HepG2 (cell line): Measurements from ENCODE around the gene AAR2. TPM values are rescaled to one million over a fixed set of nuclear protein-coding genes. Genes with fewer than 3 reads are reported as not detected.
A peak's percentile ranks its signal among the peaks of the same experiment; 100 is the strongest.

ENCODE experiments used
- EZH2 ChIP-seq: conservative IDR thresholded peaks from 2 replicates; pipeline ENCODE4 v1.6.1; 2012; ENCODE audit warnings: mild to moderate bottlenecking, low read depth, low read length, moderate library complexity
- FOXC1 ChIP-seq: sonication (generic); formaldehyde crosslinking; IDR thresholded peaks from 2 replicates; pipeline ENCODE4 v1.8.0; 2022; ENCODE audit warnings: mild to moderate bottlenecking, missing genetic modification reagents, borderline replicate concordance
- FOXJ3 ChIP-seq: sonication (generic); formaldehyde crosslinking; IDR thresholded peaks from 2 replicates; pipeline ENCODE4 v1.4.0; 2020; ENCODE audit warnings: missing genetic modification reagents, mild to moderate bottlenecking, borderline replicate concordance
- MTA3 ChIP-seq: sonication (generic); formaldehyde crosslinking; IDR thresholded peaks from 2 replicates; pipeline ENCODE4 v1.4.0; 2020; ENCODE audit warnings: missing genetic modification reagents
- SNRNP70 ChIP-seq: fragments of 200-400 bp; formaldehyde crosslinking; IDR thresholded peaks from 2 replicates; pipeline ENCODE4 v1.6.1; 2017; ENCODE audit warnings: mild to moderate bottlenecking, low read depth, low read length, moderate library complexity
- SRSF4 ChIP-seq: fragments of 200-400 bp; formaldehyde crosslinking; IDR thresholded peaks from one replicate; pipeline ENCODE4 v1.6.1; 2018; ENCODE audit warnings: mild to moderate bottlenecking, low read depth, low read length, moderate library complexity; ENCODE audit not compliant: poor library complexity, severe bottlenecking
- SSRP1 ChIP-seq: IDR thresholded peaks from 2 replicates; pipeline ENCODE4 v1.6.1; 2016; ENCODE audit warnings: control low read depth
- STAT5B ChIP-seq: sonication (generic); formaldehyde crosslinking; IDR thresholded peaks from 2 replicates; pipeline ENCODE4 v1.4.0; 2020; ENCODE audit warnings: missing genetic modification reagents
- TAF1 ChIP-seq: sonication (generic); formaldehyde crosslinking; IDR thresholded peaks from 2 replicates; pipeline ENCODE4 v1.4.0; 2020; ENCODE audit warnings: missing genetic modification reagents
- ZBTB8A ChIP-seq: sonication (generic); formaldehyde crosslinking; IDR thresholded peaks from 2 replicates; pipeline ENCODE4 v1.4.0; 2020; ENCODE audit warnings: mild to moderate bottlenecking, low read depth, missing genetic modification reagents, borderline replicate concordance
- ZNF101 ChIP-seq: sonication (generic); formaldehyde crosslinking; IDR thresholded peaks from 2 replicates; pipeline ENCODE4 v1.4.0; 2020; ENCODE audit warnings: mild to moderate bottlenecking, low read depth, missing genetic modification reagents, borderline replicate concordance
- ZNF17 ChIP-seq: sonication (generic); formaldehyde crosslinking; IDR thresholded peaks from 2 replicates; pipeline ENCODE4 v1.5.0; 2020; ENCODE audit warnings: mild to moderate bottlenecking, missing genetic modification reagents
- ZNF564 ChIP-seq: sonication (generic); formaldehyde crosslinking; IDR thresholded peaks from 2 replicates; pipeline ENCODE4 v1.8.1; 2023; ENCODE audit warnings: mild to moderate bottlenecking, missing genetic modification reagents
- ZNF567 ChIP-seq: sonication (generic); formaldehyde crosslinking; IDR thresholded peaks from 2 replicates; pipeline ENCODE4 v1.8.1; 2023; ENCODE audit warnings: mild to moderate bottlenecking, missing genetic modification reagents, borderline replicate concordance
- ZNF644 ChIP-seq: IDR thresholded peaks from 2 replicates; pipeline ENCODE4 v1.6.1; 2016; ENCODE audit warnings: low read depth
- ZNF800 ChIP-seq: sonication (generic); formaldehyde crosslinking; IDR thresholded peaks from 2 replicates; pipeline ENCODE4 v1.4.0; 2020; ENCODE audit warnings: missing genetic modification reagents
- polyA plus RNA-seq, 8 experiments: library from polyadenylated mRNA; depleted of rRNA in 3 of 8; stranded (reverse) in 7 of 8; unstranded in 1 of 8; fragments of >200 nt; fragmentation: Illumina TruSeq in 4 of 8; extraction: Trizol in 4 of 8; gene quantifications; 2 replicates each; pipeline versions ENCODE4 v1.2.1 to v1.2.3, GENCODE V29; 2011 to 2016; ENCODE audit warnings: low read depth in 4 of 8, missing spikeins in 1 of 8, mixed read lengths in 1 of 8; ENCODE audit not compliant: insufficient read depth in 1 of 8
- total RNA-seq, 5 experiments: library from RNA; depleted of rRNA; stranded (reverse); fragments of >200 nt; fragmentation: Illumina TruSeq; extraction: Trizol; gene quantifications; 2 replicates each; pipeline ENCODE4 v1.2.3, GENCODE V29; 2016; ENCODE audit warnings: low read depth in 1 of 5
- TF ChIP-seq, protein P1 (sequence below): sonication (generic); formaldehyde crosslinking; IDR thresholded peaks from 2 replicates; pipeline ENCODE4 v1.4.0; 2020; ENCODE audit warnings: mild to moderate bottlenecking, missing genetic modification reagents
- TF ChIP-seq, protein P2 (sequence below): fragments of 450-650 bp; IDR thresholded peaks from 2 replicates; pipeline ENCODE4 v1.6.1; 2017

AAR2 gene
- total and polyA plus RNA-seq, 2 of the 13 experiments (the other 11 are each of a cell fraction or from before 2014, with no cell fraction given): 45.2 to 46.2 TPM

- TF ChIP-seq ZNF564 (CRISPR knock-in tag) (0 out of 2 replicates have a peak, but pooled peaks have one; percentile 52), EZH2 (no peak), ZNF567 (CRISPR knock-in tag) (no peak), ZNF17 (CRISPR knock-in tag) (no peak), FOXJ3 (CRISPR knock-in tag) (no peak), SSRP1 (CRISPR knock-in tag) (no peak), ZNF644 (CRISPR knock-in tag) (no peak), ZNF101 (CRISPR knock-in tag) (no peak), ZBTB8A (CRISPR knock-in tag) (no peak), TAF1 (CRISPR knock-in tag) (0 out of 2 replicates have a peak, but pooled peaks have one; percentile 21), STAT5B (CRISPR knock-in tag) (no peak), SRSF4 (no peak), ZNF800 (CRISPR knock-in tag) (no peak), FOXC1 (no peak), MTA3 (CRISPR knock-in tag) (no peak), SNRNP70 (no peak)
- TF ChIP-seq, protein P1, sequence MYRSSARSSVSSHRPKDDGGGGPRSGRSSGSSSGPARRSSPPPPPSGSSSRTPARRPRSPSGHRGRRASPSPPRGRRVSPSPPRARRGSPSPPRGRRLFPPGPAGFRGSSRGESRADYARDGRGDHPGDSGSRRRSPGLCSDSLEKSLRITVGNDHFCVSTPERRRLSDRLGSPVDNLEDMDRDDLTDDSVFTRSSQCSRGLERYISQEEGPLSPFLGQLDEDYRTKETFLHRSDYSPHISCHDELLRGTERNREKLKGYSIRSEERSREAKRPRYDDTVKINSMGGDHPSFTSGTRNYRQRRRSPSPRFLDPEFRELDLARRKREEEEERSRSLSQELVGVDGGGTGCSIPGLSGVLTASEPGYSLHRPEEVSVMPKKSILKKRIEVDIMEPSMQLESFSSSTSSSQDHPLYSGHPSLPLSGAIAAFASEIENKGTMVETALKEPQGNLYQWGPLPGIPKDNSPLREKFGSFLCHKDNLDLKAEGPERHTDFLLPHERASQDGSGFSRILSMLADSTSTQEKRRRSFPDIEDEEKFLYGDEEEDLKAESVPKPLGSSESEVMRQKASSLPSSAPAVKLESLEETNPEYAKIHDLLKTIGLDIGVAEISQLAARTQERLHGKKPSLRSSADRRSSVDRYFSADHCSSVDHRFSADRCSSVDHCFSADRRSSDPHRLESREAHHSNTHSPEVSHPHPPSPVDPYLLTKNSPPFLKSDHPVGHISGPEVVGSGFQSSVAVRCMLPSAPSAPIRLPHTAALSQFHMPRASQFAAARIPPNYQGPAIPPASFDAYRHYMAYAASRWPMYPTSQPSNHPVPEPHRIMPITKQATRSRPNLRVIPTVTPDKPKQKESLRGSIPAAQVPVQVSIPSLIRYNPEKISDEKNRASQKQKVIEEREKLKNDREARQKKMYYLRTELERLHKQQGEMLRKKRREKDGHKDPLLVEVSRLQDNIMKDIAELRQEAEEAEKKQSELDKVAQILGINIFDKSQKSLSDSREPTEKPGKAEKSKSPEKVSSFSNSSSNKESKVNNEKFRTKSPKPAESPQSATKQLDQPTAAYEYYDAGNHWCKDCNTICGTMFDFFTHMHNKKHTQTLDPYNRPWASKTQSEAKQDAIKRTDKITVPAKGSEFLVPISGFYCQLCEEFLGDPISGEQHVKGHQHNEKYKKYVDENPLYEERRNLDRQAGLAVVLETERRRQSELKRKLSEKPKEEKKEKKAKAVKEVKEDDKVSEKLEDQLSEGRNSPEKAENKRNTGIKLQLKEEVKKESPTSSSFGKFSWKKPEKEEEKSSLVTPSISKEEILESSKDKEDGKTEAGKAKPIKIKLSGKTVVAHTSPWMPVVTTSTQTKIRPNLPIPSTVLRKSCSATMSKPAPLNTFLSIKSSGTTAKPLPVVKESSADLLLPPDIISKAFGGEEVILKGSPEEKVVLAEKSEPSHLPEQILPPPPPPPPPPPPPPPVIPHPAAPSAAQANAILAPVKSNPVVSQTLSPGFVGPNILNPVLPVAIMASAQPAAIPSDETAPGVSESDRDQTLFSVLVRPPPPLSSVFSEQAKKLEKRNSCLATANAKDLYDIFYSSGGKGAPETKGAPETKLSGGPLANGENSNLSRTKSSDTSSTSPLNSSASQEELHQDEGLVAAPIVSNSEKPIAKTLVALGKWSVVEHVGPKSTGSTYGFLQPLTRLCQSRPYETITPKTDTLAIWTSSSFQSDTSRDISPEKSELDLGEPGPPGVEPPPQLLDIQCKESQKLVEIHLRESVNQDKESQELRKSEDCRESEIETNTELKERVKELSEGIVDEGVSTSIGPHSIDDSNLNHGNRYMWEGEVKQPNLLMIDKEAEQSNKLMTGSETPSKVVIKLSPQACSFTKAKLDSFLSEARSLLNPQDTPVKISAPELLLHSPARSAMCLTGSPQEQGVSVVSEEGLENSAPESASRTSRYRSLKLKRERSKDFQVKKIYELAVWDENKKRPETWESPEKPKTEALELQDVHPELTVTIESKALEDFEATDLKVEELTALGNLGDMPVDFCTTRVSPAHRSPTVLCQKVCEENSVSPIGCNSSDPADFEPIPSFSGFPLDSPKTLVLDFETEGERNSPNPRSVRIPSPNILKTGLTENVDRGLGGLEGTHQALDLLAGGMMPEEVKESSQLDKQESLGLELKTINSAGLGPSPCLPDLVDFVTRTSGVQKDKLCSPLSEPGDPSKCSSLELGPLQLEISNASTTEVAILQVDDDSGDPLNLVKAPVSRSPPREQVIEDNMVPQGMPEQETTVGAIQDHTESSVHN (CRISPR knock-in tag): peak; percentile 50; the same call in 1 of the 2 replicates
- TF ChIP-seq, protein P2, sequence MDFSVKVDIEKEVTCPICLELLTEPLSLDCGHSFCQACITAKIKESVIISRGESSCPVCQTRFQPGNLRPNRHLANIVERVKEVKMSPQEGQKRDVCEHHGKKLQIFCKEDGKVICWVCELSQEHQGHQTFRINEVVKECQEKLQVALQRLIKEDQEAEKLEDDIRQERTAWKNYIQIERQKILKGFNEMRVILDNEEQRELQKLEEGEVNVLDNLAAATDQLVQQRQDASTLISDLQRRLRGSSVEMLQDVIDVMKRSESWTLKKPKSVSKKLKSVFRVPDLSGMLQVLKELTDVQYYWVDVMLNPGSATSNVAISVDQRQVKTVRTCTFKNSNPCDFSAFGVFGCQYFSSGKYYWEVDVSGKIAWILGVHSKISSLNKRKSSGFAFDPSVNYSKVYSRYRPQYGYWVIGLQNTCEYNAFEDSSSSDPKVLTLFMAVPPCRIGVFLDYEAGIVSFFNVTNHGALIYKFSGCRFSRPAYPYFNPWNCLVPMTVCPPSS: no peak
Observed at GRCh38 chr20:36267605-36268381, 31.5 kb downstream of the AAR2 start (continued).
